ENCODE results near the gene CCM2L. TPM values are rescaled to one million over a fixed set of nuclear protein-coding genes. Genes with fewer than 3 reads are reported as not detected.
"Not testable (repeated sequence)": the region's sequence is repeated elsewhere in the genome, so short reads cannot be mapped to it uniquely, and the experiment has no call there.

Gene CCM2L
- polyA plus RNA-seq, 2 of the 4 experiments (the other 2 are of a cell fraction) = 0.05 to 0.18 TPM

GRCh38 chr20:32031007-32031958 lies 21.0 kb downstream of the CCM2L start:
- no peak for FAIRE-seq
- H3K4me3 ChIP-seq = peak overlapping the region; percentile 24
- no peaks in the 10 kb centered on the region for H3K9me3 ChIP-seq
- peak overlapping the region; percentile 73 for H3K4me2 ChIP-seq
- DNase-seq (ENCODE audit: low read depth in 1 of 2, low spot score in 1 of 2) = peak; percentile 86 to 89
- WGBS (ENCODE audit: missing lambda C conversion rate) = 26% methylated on average over 36 of the region's 59 CpGs
- H3K4me1 ChIP-seq = no peaks in the 10 kb centered on the region; the same call in 1 of the 3 replicates
- ChIA-PET POLR2A (interaction anchor here (0.8 kb wide), 1 partner anchor 10 kb away, joined by 3 read pairs; no protein-coding TSS in a partner anchor), CTCF (interaction anchor here (0.6 to 10.4 kb wide), 76 partner anchors 10 to 621 kb away, joined by 3 to 193 read pairs (median 5); partner anchors contain the start of genes FOXS1, HCK, MYLK2 and PDRG1)
- H3K27ac ChIP-seq = peak overlapping the region in 1 of 2 experiments; percentile 64; a peak in 4 of 6 replicates
- TF ChIP-seq MAX (IDR thresholded peaks at IDR 0.05) (0 out of 2 replicates have a peak, but pooled peaks have one; percentile 18), E2F6 (IDR thresholded peaks at IDR 0.05; ENCODE audit: borderline replicate concordance, low read depth) (0 out of 2 replicates have a peak, but pooled peaks have one; percentile 20), TFCP2L1 (CRISPR knock-in tag; IDR thresholded peaks at IDR 0.05) (no peak), CEBPB (IDR thresholded peaks at IDR 0.05) (no peak), HMGXB4 (CRISPR knock-in tag; IDR thresholded peaks at IDR 0.05; ENCODE audit: borderline replicate concordance) (peak; percentile 35; the same call in 1 of the 2 replicates), RAD21 (conservative IDR thresholded peaks at IDR 0.05 in 1 of 2, IDR thresholded peaks at IDR 0.05 in 1 of 2) (peak; percentile 88 to 90), SMC3 (IDR thresholded peaks at IDR 0.05) (peak; percentile 95), CTCF (IDR thresholded peaks at IDR 0.05) (peak; percentile 99), PHF8 (IDR thresholded peaks at IDR 0.05; ENCODE audit: borderline replicate concordance, low read depth) (no peak), MAFK (IDR thresholded peaks at IDR 0.05; ENCODE audit: partially characterized antibody) (no peak)
- peak; percentile 90 to 99 for ATAC-seq

- FAIRE-seq (no peak), ATAC-seq (no peak), DNase-seq (ENCODE audit: low read depth in 1 of 2, low spot score in 1 of 2) (no peak)
- WGBS (ENCODE audit: missing lambda C conversion rate) = 24% methylated on average over 2 of the region's 2 CpGs
- TF ChIP-seq BCL3 (IDR thresholded peaks at IDR 0.05) (no peak), PHF8 (IDR thresholded peaks at IDR 0.05; ENCODE audit: borderline replicate concordance, low read depth) (no peak), CHD2 (IDR thresholded peaks at IDR 0.05; ENCODE audit: low read length, partially characterized antibody) (no peak), PBX3 (IDR thresholded peaks at IDR 0.05) (no peak), RAD21 (conservative IDR thresholded peaks at IDR 0.05 in 1 of 2, IDR thresholded peaks at IDR 0.05 in 1 of 2) (no peak), GATA3 (IDR thresholded peaks at IDR 0.05; ENCODE audit: borderline replicate concordance) (no peak), SMC3 (IDR thresholded peaks at IDR 0.05) (no peak), ELK1 (IDR thresholded peaks at IDR 0.05; ENCODE audit: low read depth, low read length) (no peak), USF2 (IDR thresholded peaks at IDR 0.05) (no peak), MAFK (IDR thresholded peaks at IDR 0.05; ENCODE audit: partially characterized antibody) (no peak), TP53 (CRISPR knock-in tag; IDR thresholded peaks at IDR 0.05) (no peak), KDM1A (IDR thresholded peaks at IDR 0.05; ENCODE audit: low read depth) (no peak), CEBPB (IDR thresholded peaks at IDR 0.05) (no peak), RFX5 (IDR thresholded peaks at IDR 0.05) (no peak)
- POLR2A ChIA-PET = no interaction called here
- H3K27ac ChIP-seq = no peak overlapping the region
- H3K4me2 ChIP-seq = no peak overlapping the region
- H3K4me1 ChIP-seq = peaks cover 16% of the 10 kb centered on the region; the same call in 2 of the 3 replicates
- no peaks in the 10 kb centered on the region for H3K9me3 ChIP-seq
- H3K4me3 ChIP-seq = no peak overlapping the region
- CTCF ChIA-PET = interaction anchor here (1.0 to 10.4 kb wide), 10 partner anchors 9 to 217 kb away, joined by 3 to 193 read pairs (median 4); partner anchors contain the start of gene PDRG1
Measured at GRCh38 chr20:32033316-32033715, 23.1 kb downstream of the CCM2L start.

GRCh38 chr20:32033721-32034120 lies 23.5 kb downstream of the CCM2L start:
- DNase-seq (ENCODE audit: low read depth in 1 of 2, low spot score in 1 of 2); POLR2A ChIA-PET; H3K4me2 ChIP-seq; FAIRE-seq; H3K9me3 ChIP-seq; ATAC-seq; H3K4me3 ChIP-seq; H3K27ac ChIP-seq: not testable (repeated sequence)
- WGBS (ENCODE audit: missing lambda C conversion rate) = 38% methylated on average over 3 of the region's 3 CpGs
- CTCF ChIA-PET = interaction anchor here (1.0 to 10.4 kb wide), 12 partner anchors 8 to 217 kb away, joined by 3 to 193 read pairs (median 7); partner anchors contain the start of gene PDRG1
- H3K4me1 ChIP-seq = peaks cover 16% of the 10 kb centered on the region; the same call in 2 of the 3 replicates
